Colonic mucosa (tissue), 4 donors: ENCODE data around the gene PTS. TPM values are rescaled to one million over a fixed set of nuclear protein-coding genes. Genes with fewer than 3 reads are reported as not detected.
"Not testable (repeated sequence)": the region's sequence is repeated elsewhere in the genome, so short reads cannot be mapped to it uniquely, and the experiment has no call there.

Experiments
- DNase-seq: peaks from one replicate; pipeline ENCODE4 v3.0.0-alpha.2; 2020
- H3K27ac ChIP-seq: fragments of 200-600 bp; one replicate; pipeline ENCODE4 v1.8.0; 2021
- H3K27me3 ChIP-seq: fragments of 200-600 bp; one replicate; pipeline ENCODE4 v1.8.0; 2021
- H3K36me3 ChIP-seq: fragments of 200-600 bp; one replicate; pipeline ENCODE4 v1.8.0; 2021
- H3K4me1 ChIP-seq: fragments of 200-600 bp; one replicate; pipeline ENCODE4 v1.8.0; 2021; ENCODE audit warnings: mild to moderate bottlenecking
- H3K4me3 ChIP-seq: fragments of 200-600 bp; one replicate; pipeline ENCODE4 v1.8.0; 2021
- H3K9ac ChIP-seq, 2 donors: one replicate each; pipeline ENCODE4 v1.7.0; 2013; ENCODE audit warnings: control low read depth in 2 of 2, low read depth in 2 of 2, low read length in 2 of 2
- H3K9me3 ChIP-seq: fragments of 200-600 bp; one replicate; pipeline ENCODE4 v1.8.0; 2021
- CTCF ChIP-seq: fragments of 200-600 bp; IDR thresholded peaks from one replicate; pipeline ENCODE4 v1.8.0; 2022; ENCODE audit warnings: antibody characterized with exemption, mild to moderate bottlenecking
- intact Hi-C: fragments of 100-400 bp; cut with DNase I; formaldehyde crosslinking; loops from one replicate; pipeline ENCODE4 v1.14.1; 2022
- total RNA-seq, 2 donors: library from RNA; stranded (reverse); fragmentation: NEBNext Ultra II Directional in 1 of 2; extraction: Animal tissue kit (Norgen Biotek cat#: 25700) in 1 of 2; gene quantifications; one replicate each; pipeline ENCODE4 v1.2.1, GENCODE V29; 2021
- donor health status: healthy.
- donor health status: DM: no; HTN: no; CAD: no.
- donor health status: DM: no; HTN: no; CAD: no.

PTS gene
- total RNA-seq, 2 donors from 2014 or later: 33.3 to 34.6 TPM

GRCh38 chr11:112182867-112183266 is 43.4 kb upstream of the PTS start:
- Histone ChIP-seq H3K4me3 (no peak overlapping the region), H3K4me1 (no peaks in the 10 kb centered on the region), H3K9ac (no peak overlapping the region), H3K36me3 (no peaks in the 10 kb centered on the region), H3K9me3 (no peaks in the 10 kb centered on the region), H3K27me3 (no peaks in the 10 kb centered on the region), H3K27ac (no peak overlapping the region)
- TF ChIP-seq CTCF: no peak
- DNase-seq: no peak
- intact Hi-C loops: no loop called here

DNA sequence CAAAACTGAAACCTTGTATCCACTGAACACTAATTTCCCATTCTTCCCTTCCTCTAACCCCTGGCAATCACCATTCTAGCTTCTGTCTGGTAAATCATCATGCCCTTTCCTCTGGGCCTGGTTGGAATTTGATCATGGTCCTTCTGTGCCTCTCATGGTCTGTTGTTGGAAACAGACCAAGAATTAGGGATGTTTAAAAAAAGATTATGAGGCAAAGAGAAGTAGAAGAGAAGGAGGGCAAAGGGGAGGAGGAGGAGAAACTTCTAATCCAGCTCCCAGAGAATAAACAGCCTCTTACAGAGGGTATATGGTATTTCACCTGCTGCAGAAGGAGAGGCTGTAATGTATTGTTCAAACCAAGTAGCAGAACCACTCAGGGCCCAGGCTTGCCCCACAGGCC is 40.3 kb upstream of the PTS start:
- no peak overlapping the region for H3K4me3 ChIP-seq

DNA sequence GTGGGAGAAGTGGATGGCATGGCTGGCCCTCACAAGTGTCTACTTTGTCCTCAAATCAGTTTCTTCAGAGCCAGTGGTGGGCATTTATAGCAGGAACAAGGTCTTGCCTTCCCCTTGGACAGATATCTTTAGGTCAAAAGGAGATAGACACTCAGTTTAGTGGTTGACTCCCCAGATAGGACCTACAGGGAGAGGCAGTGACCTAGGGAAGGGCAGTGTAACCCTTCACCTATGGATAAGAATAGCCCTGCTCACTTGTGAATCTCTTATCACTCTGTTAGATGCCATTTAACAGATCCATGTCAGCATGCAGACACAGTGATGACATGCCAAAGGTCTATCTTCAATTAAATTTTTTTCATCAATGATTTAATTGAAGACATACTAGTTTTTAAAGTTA is 39.9 kb upstream of the PTS start:
- Histone ChIP-seq H3K4me1 (no peaks in the 10 kb centered on the region), H3K27me3 (no peaks in the 10 kb centered on the region), H3K36me3 (no peaks in the 10 kb centered on the region), H3K27ac (no peak overlapping the region), H3K9ac (no peak overlapping the region), H3K4me3 (no peak overlapping the region), H3K9me3 (no peaks in the 10 kb centered on the region)
- TF ChIP-seq CTCF: no peak
- DNase-seq: no peak
- intact Hi-C loops: no loop called here

More for the DNA sequence above, 40.3 kb upstream of the PTS start:
- Histone ChIP-seq H3K27ac (no peak overlapping the region), H3K4me1 (no peaks in the 10 kb centered on the region), H3K9me3 (no peaks in the 10 kb centered on the region), H3K9ac (no peak overlapping the region), H3K36me3 (no peaks in the 10 kb centered on the region), H3K27me3 (no peaks in the 10 kb centered on the region)
- intact Hi-C loops: no loop called here
- TF ChIP-seq CTCF: no peak
- DNase-seq: no peak

DNA sequence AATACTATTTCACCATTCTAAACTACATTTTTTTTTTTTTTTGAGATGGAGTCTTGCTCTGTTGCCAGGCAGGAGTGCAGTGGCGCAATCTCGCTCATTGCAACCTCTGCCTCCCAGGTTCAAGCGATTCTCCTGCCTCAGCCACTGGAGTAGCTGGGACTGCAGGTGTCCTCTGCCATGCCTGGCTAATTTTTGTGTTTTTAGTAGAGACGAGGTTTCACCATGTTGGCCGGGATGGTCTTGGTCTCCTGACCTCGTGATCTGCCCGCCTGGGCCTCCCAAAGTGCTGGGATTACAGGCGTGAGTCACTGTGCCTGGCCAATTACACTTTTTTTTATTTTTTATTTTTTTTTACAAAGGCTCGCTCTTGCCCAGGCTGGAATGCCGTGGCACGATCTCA is 31.1 kb upstream of the PTS start:
- H3K4me3 ChIP-seq, H3K27me3 ChIP-seq, H3K36me3 ChIP-seq, H3K4me1 ChIP-seq, H3K9ac ChIP-seq, DNase-seq, intact Hi-C loops, H3K9me3 ChIP-seq, H3K27ac ChIP-seq: not testable (repeated sequence)

GRCh38 chr11:112195951-112196351 is 30.3 kb upstream of the PTS start:
- Histone ChIP-seq H3K4me1 (no peaks in the 10 kb centered on the region), H3K4me3 (no peak overlapping the region), H3K9me3 (no peaks in the 10 kb centered on the region), H3K27ac (no peak overlapping the region), H3K9ac (no peak overlapping the region), H3K36me3 (no peaks in the 10 kb centered on the region), H3K27me3 (no peaks in the 10 kb centered on the region)
- intact Hi-C loops: no loop called here
- no peak for TF ChIP-seq CTCF
- no peak for DNase-seq

GRCh38 chr11:112196519-112197087 is 29.6 kb upstream of the PTS start:
- no peaks in the 10 kb centered on the region for H3K36me3 ChIP-seq
- no peaks in the 10 kb centered on the region for H3K9me3 ChIP-seq
- H3K4me3 ChIP-seq: no peak overlapping the region
- H3K27ac ChIP-seq: no peak overlapping the region
- no peak for TF ChIP-seq CTCF
- H3K27me3 ChIP-seq: no peaks in the 10 kb centered on the region
- intact Hi-C loops: no loop called here
- H3K4me1 ChIP-seq: no peaks in the 10 kb centered on the region
- no peak for DNase-seq
- H3K9ac ChIP-seq: no peak overlapping the region

DNA sequence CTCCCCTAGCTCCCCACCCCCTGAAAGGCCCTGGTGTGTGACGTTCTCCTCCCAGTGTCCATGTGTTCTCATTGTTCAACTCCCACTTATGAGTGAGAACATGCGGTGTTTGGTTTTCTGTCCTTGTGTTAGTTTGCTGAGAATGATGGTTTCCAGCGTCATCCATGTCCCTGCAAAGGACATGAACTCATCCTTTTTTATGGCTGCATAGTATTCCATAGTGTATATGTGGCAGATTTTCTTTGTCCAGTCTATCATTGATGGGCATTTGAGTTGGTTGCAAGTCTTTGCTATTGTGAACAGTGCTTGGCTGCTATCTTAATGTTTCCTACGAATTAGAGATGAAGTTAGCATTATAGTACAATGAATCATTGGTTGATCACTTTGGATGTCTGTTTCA is 27.1 kb upstream of the PTS start:
- intact Hi-C loops, H3K4me3 ChIP-seq, H3K36me3 ChIP-seq, H3K4me1 ChIP-seq, H3K27me3 ChIP-seq, DNase-seq, H3K9ac ChIP-seq, H3K9me3 ChIP-seq, H3K27ac ChIP-seq: not testable (repeated sequence)
